Gastroesophageal sphincter (tissue), 3 donors: ENCODE results near the gene VEPH1.

Experiments used
- POLR2AphosphoS5 ChIP-seq: sonication (generic); formaldehyde crosslinking; IDR thresholded peaks from one replicate; pipeline ENCODE4 v1.6.1; 2017; ENCODE audit warnings: antibody characterized with exemption
- TF ChIP-seq, protein P1 (sequence below), 4 experiments: fragments of 200-600 bp in 2 of 4; fragments of 450-650 bp in 2 of 4; sonication (generic) in 1 of 4; IDR thresholded peaks; one replicate each; pipeline ENCODE4 v1.5.1; 2017 to 2019; ENCODE audit warnings: antibody characterized with exemption in 4 of 4, mild to moderate bottlenecking in 2 of 4, moderate library complexity in 2 of 4

DNA sequence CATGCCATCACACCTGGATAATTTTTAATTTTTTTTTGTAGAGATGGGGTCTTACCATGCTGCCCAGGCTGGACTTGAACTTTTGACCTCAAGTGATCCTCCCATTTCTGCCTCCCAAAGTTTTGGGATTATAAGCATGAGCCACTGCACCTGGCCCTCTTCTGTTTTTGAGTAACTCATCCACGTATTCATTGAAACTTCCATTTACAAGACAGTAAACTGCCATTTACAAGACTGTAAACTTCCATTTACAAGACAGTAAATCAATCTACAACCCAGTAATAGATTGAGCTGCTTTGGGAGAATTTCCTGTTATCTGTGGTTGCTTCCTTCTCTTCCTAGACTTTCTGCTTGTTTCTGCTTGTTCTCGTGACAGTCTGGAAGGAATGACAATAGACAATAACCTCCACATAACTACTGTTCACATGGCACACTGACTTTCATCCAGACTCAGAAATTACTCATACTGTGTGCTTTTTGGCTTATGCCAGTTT is 228.5 kb downstream of the VEPH1 start:
- TF ChIP-seq, protein P1, sequence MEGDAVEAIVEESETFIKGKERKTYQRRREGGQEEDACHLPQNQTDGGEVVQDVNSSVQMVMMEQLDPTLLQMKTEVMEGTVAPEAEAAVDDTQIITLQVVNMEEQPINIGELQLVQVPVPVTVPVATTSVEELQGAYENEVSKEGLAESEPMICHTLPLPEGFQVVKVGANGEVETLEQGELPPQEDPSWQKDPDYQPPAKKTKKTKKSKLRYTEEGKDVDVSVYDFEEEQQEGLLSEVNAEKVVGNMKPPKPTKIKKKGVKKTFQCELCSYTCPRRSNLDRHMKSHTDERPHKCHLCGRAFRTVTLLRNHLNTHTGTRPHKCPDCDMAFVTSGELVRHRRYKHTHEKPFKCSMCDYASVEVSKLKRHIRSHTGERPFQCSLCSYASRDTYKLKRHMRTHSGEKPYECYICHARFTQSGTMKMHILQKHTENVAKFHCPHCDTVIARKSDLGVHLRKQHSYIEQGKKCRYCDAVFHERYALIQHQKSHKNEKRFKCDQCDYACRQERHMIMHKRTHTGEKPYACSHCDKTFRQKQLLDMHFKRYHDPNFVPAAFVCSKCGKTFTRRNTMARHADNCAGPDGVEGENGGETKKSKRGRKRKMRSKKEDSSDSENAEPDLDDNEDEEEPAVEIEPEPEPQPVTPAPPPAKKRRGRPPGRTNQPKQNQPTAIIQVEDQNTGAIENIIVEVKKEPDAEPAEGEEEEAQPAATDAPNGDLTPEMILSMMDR (IDR thresholded peaks at IDR 0.05): no peak
- TF ChIP-seq POLR2AphosphoS5: no peak
